ENCODE data around the gene USH2A.

USH2A gene

GRCh38 chr1:216142921-216143320 is 280.3 kb downstream of the USH2A start:
- no peak for DNase-seq (ENCODE audit: low read depth, low spot score)

GRCh38 chr1:216140730-216141524 is 282.3 kb downstream of the USH2A start:
- no peak for DNase-seq (ENCODE audit: low read depth, low spot score)

GRCh38 chr1:216124192-216124781 is 299.0 kb downstream of the USH2A start:
- no peak for DNase-seq (ENCODE audit: low read depth, low spot score)

GRCh38 chr1:216123446-216124191 is 299.6 kb downstream of the USH2A start:
- no peak for DNase-seq (ENCODE audit: low read depth, low spot score)

- DNase-seq (ENCODE audit: low read depth, low spot score) = no peak
Observed at GRCh38 chr1:216119600-216119999, 303.6 kb downstream of the USH2A start.

GRCh38 chr1:216114180-216114579 is 309.1 kb downstream of the USH2A start:
- DNase-seq (ENCODE audit: low read depth, low spot score) = no peak

- no peak for DNase-seq (ENCODE audit: low read depth, low spot score)
Observed at GRCh38 chr1:216113181-216113580, 310.1 kb downstream of the USH2A start.

GRCh38 chr1:216111842-216112241 is 311.4 kb downstream of the USH2A start:
- no peak for DNase-seq (ENCODE audit: low read depth, low spot score)

GRCh38 chr1:216095400-216095799 is 327.8 kb downstream of the USH2A start:
- DNase-seq (ENCODE audit: low read depth, low spot score) = no peak

GRCh38 chr1:216090556-216090955 is 332.7 kb downstream of the USH2A start:
- DNase-seq (ENCODE audit: low read depth, low spot score) = no peak

- DNase-seq (ENCODE audit: low read depth, low spot score) = no peak
Observed at GRCh38 chr1:216086678-216087077, 336.6 kb downstream of the USH2A start.

- no peak for DNase-seq (ENCODE audit: low read depth, low spot score)
Observed at GRCh38 chr1:216081445-216081844, 341.8 kb downstream of the USH2A start.

- DNase-seq (ENCODE audit: low read depth, low spot score) = no peak
Observed at GRCh38 chr1:216076751-216077150, 346.5 kb downstream of the USH2A start.

GRCh38 chr1:216075339-216075738 is 347.9 kb downstream of the USH2A start:
- no peak for DNase-seq (ENCODE audit: low read depth, low spot score)

- no peak for DNase-seq (ENCODE audit: low read depth, low spot score)
Observed at GRCh38 chr1:216073793-216074595, 349.3 kb downstream of the USH2A start.

GRCh38 chr1:216071262-216071661 is 352.0 kb downstream of the USH2A start:
- DNase-seq (ENCODE audit: low read depth, low spot score) = no peak

GRCh38 chr1:216064643-216065042 is 358.6 kb downstream of the USH2A start:
- DNase-seq (ENCODE audit: low read depth, low spot score) = no peak

- no peak for DNase-seq (ENCODE audit: low read depth, low spot score)
Observed at GRCh38 chr1:216057947-216058346, 365.3 kb downstream of the USH2A start.

- DNase-seq (ENCODE audit: low read depth, low spot score) = no peak
Observed at GRCh38 chr1:216057063-216057462, 366.2 kb downstream of the USH2A start.

GRCh38 chr1:216055004-216055403 is 368.2 kb downstream of the USH2A start:
- DNase-seq (ENCODE audit: low read depth, low spot score) = no peak

GRCh38 chr1:216054600-216054999 is 368.6 kb downstream of the USH2A start:
- no peak for DNase-seq (ENCODE audit: low read depth, low spot score)

GRCh38 chr1:216051071-216051470 is 372.2 kb downstream of the USH2A start:
- no peak for DNase-seq (ENCODE audit: low read depth, low spot score)
